HuH-7.5 (cell line): ENCODE measurements around the gene HOXA10.
A peak's percentile ranks its signal among the peaks of the same experiment; 100 is the strongest.

Experiments used
- DNase-seq: peaks from one replicate; pipeline ENCODE4 v3.0.0; 2011; ENCODE audit warnings: low spot score

Gene HOXA10

DNA sequence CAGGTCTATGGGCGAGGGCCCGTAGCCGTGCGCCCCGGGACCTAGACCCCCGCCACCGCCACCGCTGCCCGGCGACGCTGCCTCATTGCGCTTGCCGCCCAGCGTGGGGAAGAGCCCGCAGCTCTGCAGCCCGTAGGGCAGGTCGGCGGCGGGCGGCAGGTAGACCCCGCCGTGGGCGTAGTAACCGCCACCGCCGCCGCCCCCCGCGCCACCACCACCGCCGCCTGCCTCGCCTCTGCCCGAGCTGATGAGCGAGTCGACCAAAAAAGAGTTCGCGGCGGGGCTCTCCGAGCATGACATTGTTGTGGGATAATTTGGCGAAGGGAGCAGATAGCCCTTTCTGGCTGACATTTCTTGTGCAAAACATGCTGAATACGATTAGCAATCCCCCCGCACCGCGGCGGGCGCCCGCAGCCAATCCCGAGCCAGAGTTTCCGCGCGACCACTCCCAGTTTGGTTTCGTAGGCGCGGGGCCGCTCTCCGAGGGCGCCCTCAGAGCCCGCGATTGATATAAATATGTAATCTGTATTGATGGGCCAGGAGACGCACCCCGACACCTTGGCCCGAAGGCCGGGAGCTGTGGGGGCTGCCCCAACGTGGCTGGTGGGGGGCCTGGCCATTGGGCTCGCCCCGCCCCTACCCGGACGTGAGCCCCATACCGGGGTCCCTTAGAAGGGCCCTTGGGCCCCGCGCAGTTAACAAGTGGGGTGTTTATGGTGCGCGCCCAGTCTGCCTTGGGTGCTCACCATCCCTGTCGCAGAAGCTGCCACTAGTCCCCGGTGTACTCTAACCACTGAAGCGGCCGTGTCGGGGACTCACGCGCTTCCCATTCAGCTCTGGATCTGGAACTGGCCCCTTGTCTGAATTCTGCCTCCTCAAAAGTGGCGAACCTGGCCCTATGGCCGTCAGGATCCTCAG, at the start of gene HOXA10:
Gene HOXA10 (minus strand): TSS at position 365 of the 918 bp plus-strand sequence. CDS start 14 bp downstream, at position 351.
- DNase-seq: no peak

DNA sequence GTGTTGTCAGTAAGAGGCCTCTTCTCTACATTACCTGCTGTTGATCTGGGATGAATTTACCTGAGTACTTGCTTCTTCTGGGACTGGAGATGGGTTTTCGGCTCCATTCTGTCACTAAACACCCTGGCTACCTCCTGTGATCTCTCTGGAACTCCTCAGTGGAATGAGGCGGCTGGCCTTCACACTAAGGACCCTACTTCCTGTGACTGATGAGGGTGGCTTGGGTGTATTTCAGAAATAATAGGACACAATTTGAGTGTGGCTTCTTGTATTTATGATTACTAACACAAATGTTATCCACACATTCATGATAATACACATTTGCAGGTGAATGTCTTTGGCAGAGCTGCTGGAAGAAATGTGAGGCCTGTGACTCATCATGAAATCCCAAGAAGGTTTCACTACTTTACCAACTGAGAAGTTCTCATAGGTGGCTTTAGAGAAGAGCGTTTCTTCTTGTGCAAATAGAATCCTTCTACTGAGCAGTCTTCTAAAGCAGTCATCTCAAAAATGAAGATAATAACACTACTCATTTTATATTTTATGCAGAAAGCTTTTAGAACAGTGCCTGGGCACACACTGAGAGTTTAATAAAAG, 47.2 kb upstream of the HOXA10 start:
- DNase-seq: no peak

DNA sequence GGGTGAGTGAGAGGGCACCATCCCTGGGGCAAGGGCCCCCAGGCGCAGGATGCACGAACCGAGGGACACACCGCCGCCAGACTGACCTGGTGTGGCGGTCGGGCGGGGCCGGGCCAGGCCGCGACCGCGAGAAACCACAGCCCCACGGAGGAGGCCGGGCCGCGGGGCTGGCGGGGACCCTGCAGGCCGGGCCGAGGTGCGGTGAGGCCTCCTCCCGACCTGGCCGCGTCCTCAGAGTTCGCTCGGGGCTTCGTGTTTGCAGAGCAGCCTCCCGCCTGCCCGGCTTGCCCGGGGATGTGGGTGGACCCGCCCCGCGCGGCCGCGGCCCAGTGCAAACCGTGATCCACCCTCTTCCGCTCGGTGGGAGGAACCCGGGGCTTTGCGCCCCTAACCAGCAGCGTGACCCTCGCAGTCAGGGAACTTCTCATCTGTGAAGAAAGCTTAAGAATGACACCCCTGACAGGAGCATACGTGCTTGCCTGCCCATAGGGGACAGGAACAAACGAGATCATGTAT, 46.4 kb upstream of the HOXA10 start:
- no peak for DNase-seq

DNA sequence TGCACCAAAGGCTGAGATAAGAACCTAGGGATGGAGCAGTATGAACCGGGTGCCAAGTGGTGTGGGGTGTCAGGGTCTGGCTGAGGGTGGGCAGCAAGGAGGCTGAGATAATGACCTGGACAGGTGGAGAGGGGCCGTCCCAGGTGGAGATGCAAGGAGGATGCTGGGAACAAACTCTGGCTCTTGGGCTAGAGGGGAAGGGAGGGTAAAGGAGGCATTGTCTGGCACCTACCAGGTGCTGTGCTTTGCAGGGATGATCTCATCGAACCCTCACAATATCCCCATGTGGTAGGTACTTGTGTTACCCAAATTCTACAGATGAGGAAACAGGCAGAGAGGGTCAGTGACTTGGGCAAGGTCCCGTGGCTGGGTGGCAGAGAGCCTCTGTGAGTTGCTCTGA, 45.7 kb upstream of the HOXA10 start:
- DNase-seq: no peak

DNA sequence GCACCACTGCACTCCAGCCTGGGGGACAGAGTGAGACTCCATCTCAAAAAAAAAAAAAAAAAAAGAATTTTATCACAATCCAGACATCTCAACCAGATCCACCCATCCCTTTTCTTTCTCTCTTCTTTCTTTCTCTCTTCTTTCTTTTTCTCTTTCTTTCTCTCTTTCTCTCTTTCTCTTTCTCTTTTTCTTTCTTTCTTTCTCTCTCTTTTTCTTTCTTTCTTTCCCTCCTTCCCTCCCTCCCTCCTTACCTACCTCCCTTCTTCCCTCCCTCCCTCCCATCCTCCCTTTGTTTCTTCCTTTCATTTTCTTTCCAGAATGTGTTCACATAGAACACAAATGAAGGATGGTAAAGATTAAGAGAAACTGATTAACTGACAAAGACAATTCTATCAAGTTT, 43.8 kb upstream of the HOXA10 start:
- no peak for DNase-seq

DNA sequence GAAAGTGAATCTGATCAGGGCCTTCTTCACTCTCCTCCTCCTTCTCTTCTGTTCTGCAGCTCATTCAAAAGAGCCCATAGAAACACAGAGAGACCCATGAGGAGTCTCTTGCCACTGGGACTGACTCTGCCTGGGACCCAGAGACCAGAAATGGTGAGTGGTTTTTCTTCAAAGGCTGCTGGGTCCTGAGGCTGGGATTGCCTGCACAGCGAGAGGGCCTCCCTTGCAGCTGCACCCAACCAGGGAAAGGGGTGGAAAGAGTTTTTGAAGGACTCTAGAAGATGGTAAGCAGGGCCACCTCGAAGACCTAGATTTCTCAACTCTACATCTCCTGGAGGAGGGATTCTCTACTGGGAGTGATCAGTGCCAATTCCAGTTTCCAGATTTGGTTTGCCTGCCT, 41.2 kb upstream of the HOXA10 start:
- no peak for DNase-seq

DNA sequence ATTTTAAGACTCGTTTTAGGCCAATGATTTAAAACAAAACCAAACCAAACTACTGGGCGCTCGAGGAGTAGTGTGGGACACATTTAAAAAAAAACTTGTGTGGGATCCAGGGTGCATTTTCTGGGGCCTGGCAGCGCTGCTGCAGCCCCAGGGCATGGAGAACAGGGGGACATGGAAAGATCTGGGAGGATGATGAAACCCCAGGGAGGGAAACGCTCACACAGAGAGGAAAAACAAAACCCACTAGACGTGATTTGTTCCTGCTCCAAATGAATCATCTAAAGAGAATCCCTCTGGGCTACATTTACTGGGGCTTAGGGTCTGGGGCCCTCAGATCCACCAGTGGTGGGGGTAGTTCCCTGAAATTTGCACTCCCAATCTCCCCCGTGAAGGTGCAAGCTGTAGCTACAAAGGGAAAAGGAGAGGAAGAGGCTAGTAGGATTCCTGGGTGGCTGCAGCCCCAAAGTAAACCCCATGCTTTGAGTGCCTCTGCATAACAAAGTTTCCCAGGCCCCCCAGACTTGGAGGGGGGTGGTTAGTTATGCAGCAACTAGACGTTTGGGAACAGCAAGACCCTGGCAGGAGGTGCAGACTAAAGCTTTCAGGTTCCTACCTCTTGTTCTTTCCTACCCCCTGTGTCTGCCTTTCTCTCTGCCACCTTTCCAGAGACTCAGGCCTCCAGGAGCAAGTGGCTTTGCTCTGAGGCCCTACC, 40.3 kb upstream of the HOXA10 start:
- DNase-seq: no peak

DNA sequence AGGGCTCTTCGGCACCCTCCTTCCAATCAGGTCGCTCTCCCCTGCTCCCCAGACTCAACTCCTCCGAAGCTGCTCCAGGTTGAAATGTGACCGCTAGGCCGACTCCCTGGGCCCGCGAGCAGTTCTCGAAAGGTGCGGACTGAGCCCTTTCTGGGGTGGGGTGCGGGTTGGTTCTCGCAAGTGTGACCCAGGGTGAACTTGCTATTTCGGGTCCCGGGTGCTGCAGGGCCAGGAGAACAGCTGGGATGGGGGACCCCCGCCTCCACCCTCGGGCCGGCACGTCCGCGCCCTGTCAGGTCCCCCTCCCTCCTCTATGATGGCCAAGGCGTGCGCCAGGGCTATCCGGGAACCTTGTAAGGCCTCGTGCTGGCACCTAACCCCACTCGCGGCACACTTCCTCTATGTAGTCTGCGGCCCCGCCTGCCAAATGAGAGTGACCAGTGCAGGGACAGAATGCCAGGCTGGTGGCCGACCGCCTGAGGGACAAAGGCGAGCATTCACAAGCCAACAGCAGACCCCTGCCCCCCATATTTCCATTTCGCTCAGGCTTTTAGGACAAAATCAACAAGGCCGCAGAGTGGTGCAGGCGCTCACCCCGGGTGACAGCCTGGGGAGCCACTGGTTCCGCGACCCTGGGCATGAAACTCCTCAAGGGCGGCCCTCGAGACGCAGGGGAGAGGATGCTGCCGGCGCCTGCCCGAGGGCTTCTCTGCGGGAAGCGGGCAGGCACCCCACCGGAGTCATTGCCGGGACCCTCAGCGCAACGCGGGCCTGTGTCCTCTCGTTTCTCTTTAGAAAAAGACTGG, 39.5 kb upstream of the HOXA10 start:
- no peak for DNase-seq

DNA sequence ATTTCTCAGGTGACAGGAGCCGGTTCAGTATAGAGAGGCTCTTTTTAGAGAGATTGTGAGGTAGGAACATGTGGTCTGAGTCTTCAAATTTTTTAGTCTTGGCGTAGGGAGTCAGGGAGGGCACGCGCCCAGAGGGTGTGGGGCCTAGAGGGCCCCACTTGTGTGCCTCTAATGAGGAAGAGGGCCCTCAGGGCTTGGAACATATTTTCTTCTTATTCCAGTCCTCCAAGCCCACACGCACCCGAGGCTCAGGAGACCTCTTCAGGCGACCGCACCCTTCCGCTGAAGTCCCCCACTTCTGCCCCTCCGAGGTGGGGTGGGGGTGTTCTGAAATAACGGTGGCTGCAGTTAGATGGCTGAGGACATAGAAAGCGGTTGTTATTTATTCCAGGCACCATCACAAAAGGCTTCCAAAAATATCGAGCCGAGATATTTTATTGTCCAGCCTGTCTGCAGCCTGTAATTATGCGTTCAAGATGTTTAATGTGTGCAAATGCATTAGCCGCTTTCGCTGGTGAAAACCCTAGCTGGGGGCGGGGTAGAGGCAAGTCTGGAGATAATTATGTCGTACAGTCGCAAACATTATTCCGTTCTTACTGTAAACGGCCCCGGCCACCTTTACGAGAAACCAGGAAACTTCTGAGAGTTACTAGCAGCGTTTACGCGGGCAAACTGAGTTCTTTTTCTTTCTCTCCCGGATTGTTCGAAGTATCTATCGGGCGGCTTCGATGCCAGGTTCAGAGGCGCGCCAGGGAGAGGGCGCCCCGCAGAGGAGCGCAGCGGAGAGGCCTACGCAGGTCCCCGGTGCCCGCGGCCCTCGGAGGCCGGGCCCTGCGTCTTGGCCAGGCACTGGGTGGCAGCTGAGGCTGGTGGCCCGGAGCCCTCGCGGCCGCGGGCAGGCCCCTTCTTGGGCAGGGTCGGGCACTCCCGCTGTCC, 38.6 kb upstream of the HOXA10 start:
- no peak for DNase-seq

DNA sequence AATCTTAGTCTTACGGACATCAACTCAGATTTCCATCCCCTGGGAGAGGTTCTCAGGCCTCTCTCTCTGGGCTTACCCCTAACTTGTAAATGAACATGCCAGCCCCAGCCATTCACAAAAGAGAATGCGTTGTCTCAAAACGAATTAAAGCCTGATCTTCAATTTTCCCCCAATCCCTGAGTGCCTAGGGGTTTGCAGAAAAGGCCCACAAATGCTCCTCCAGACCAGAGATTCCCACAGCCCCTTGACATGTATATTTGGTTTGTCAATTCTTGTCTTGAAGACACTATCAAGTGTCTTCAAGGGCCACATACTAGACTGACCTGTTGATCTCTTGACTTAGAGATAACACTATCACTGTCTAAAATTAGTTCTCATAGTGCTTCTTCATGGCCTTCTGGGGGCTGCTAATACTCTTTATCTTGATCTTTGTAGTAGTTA, 37.7 kb upstream of the HOXA10 start:
- DNase-seq: no peak

DNA sequence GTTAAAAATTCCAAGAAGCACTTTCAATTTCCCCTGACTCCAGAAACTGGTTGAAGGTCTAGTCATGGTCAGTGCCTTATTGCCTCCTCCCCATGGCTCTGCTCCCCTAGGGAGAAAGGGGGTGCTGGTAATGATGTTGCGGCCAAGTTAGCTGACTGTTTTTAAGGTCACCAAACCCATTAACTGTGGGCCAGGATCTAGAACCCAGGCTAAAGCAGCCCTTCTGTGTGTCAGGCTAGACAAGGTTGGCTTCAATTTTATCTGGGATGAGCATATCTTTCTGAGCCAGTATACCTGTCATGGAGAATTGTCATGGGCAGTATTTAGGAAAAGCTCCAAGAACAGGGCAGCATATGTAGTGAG, 36.9 kb upstream of the HOXA10 start:
- no peak for DNase-seq

DNA sequence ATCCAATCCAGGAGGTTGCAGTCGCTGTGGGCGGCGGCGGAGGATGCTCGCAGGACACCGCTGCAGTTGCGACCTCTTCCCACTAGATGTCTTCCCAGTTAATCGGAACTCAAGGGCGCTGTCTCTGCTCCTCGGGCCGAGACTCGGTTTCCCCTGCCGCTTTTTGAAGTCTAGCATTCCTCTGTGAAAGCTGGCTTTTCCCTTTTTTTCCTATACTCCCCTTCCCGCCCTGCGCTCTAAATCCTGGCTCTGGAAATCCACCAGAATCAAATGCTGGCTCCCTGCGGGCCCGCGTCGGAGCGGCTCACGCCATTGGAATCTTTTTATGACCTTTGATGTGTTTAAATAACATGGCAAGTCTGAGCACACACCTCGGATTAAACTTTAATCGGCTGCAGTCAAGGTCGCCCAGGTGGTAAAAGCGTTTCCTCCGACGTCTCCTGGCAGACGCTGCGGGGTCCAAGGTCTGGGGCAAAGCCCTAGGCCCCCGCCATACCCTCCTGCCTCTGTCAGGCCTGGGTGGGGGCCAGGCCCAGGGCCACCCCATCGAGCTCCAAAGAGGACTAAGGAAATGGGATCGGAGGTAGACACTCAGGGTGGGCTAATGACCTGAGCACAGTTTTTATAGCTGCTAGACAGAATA, 36.4 kb upstream of the HOXA10 start:
- peak; percentile 88 for DNase-seq

DNA sequence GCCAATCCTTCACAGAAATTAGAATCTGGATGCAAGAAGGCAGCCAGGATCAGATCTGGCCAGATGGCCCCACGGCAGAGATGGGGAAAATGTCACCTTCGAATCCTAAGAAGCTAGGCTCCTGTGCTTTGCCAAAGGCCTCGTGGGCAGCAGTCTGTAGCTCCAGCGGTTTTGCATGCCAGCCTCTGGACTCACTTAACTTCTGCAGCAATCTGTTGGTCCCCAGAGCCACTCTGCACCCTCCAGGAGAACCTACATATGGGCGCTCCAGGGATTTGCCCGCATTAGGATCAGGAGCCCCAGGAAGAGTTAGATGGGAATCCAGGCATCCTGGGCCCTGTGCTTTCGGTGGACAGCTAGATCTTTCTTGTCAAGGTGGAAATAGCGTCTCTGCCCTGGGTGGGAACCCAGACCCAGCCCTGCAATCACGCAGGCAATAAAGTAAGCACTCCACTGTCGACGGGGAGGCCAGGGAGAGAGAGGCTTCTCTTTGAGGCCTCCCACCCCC, 35.9 kb upstream of the HOXA10 start:
- no peak for DNase-seq

DNA sequence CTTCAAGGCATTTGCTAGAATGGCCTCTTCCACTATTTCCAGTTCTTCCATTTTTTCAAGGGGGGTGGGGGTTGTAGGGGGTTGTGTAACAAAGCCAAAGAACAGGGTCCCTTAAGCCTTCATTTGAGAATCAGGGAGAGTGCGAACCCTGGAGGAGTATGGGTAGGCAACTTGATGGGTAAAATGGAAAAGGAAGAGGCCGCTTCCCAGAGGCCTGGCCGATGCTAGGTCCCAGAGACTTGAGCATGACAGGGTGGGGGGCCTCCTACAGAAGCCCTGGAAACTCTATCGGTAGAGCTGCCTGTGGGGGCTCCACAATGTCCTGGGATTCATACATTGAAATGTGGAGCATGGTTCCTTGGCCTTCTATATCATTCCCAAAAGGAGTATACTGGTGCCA, 34.9 kb upstream of the HOXA10 start:
- no peak for DNase-seq

DNA sequence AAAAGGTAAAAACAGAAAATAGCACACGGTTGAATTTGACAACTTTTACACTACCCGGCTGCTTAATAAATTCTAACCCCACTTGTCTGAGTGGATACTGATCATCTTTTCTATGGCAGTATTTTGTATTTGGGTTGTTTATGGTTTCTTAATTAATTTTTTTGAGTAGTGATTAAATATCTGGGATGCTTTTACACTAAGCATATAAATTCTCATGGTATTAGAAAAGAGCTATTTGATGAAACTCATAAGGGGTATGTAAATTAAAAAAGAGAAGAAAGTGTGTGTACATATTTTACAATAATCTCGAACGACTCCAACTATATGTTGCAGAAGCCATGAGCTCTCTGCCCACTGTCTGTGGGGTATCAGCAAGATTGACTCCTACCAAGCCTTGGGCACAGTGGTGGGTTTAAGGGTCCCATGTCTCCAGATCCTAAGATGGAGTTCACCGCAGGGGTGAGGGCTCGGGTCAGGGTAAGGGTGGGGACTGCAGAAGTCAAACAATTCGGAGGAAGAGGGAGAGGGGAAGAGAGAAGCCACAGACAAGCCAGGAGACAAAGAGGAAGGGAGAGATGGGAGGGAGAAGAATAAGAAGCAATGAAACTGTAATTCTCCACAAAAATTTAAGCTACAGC, 33.3 kb upstream of the HOXA10 start:
- DNase-seq: no peak

DNA sequence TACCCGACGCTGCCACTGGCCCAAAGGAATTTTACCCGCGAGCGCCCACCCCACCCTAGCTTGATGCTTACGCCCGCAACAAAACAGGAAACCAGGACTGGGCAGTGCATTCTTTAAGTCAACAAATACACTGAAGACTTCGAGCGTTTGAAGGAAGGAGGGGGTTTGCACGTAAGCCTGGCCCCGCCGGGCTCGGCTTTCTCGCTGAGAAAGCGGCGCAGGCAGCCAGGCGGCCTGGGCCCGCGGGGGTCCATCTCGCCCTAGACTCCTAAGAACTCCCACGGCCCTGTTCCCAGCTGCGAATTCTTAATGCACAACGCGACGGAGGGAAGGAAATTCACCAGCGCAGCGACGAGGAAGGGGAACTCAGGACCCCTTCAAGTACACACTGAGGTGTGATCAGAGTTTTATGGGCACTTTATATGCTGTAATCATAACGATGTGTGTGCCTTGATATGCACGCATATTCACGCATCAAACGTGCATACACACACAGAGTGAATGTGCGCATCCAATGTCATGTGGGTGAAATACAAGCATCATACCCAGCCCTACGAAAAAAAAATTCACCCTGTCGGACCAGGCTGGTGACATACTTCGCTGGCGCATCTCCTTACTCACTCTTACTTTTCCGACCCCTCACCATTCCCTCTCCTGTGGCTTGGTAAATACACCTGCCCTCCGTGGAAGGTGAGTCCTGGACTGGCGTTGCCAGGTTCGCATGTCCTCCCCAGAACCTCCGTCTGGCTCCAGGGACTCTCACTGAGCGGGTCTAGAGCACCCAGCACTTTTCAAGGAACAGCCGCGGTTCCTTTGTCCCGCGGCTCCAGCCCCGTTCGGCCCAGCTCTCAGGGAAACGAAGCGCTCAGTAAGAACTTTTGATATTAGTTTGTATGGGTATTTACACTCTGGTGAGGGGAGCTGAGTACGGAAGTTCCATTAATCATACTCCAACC, 31.5 kb upstream of the HOXA10 start:
- DNase-seq: no peak

DNA sequence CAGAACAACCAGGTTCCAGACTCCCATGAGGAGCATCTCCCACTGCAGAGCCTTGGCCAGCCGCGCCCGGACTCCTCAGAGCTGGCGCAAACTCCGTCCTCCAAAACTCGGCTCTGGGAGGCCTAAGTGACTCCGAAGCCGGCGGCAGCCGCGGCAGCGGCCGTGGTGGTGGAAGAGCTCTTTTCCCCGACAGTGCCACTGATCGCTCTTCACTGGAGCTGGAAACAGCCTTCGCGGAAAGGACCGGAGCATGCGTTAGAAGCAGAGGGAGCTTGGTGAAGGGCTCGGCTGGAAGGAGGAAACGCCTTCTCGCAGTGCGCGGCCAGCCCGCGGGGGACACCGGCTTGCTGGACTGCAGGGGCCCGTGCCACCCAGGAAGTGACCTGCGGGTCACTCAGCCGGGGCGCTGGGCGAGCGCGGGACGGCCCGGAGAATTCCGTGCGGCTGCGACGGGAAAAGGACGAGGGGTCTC, 30.8 kb upstream of the HOXA10 start:
- DNase-seq: no peak

DNA sequence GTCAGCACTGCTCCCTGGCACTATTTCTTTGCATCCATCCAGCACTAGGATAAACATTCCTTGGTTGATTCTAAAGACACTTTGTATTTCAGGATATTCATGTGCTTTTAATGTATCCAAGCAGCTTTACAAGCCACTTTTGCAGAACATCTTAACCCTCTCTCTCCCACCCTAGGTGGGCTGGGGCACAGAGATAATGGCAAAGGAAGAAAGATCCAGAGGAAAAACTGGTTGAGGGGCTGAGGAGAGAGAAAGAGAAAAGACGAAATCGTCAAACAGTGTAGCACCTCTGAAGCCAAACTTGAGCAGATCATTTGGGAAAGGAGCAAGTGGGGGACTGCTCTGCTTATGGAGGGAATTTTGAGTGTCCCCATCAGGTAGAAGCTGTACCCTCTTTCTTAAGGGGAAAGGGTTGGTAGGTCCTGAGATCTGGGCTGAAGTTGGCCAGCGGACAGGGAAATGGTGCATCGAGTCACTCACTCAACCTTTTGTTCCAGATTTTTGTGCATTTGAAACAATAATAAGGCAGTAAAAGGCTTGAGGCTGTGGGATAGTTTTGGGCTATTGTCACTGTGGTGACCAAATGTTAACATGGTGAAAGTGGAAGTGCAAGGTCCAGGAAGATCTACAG, 30.0 kb upstream of the HOXA10 start:
- DNase-seq: no peak
